Activated naive CD4-positive, alpha-beta T cell treated with anti-CD3 and anti-CD28 coated beads, Interleukin-2, amount 10 ng/mL, durations not matched to agents 7 days and 5 days (primary cell): Measurements from ENCODE around the gene ZSCAN16.
"Not testable (repeated sequence)": the region's sequence is repeated elsewhere in the genome, so short reads cannot be mapped to it uniquely, and the experiment has no call there.

Experiments used
- CTCF ChIA-PET: fragments of 350-600 bp; sonication (Branson Sonifier 250); formaldehyde crosslinking; loops from one replicate; lab custom pipeline; 2021; ENCODE audit warnings: antibody characterized with exemption; lab: Charles Lee
- DNase-seq: peaks from one replicate; pipeline ENCODE4 v3.0.0-alpha.2; 2020
- H3K27ac Mint-ChIP-seq: one replicate; pipeline ENCODE4 v1.8.0; 2021; ENCODE audit warnings: mild to moderate bottlenecking, moderate library complexity, mixed read lengths
- H3K27me3 Mint-ChIP-seq: one replicate; pipeline ENCODE4 v1.8.0; 2021; ENCODE audit warnings: mild to moderate bottlenecking, mixed read lengths
- H3K36me3 Mint-ChIP-seq: one replicate; pipeline ENCODE4 v1.8.0; 2021; ENCODE audit warnings: mixed read lengths
- H3K4me1 Mint-ChIP-seq: one replicate; pipeline ENCODE4 v1.8.0; 2021; ENCODE audit warnings: mixed read lengths
- H3K4me3 Mint-ChIP-seq: one replicate; pipeline ENCODE4 v1.8.0; 2021; ENCODE audit warnings: mild to moderate bottlenecking, moderate library complexity, mixed read lengths
- H3K9me3 Mint-ChIP-seq: one replicate; pipeline ENCODE4 v1.8.0; 2021; ENCODE audit warnings: mixed read lengths

Gene ZSCAN16

DNA sequence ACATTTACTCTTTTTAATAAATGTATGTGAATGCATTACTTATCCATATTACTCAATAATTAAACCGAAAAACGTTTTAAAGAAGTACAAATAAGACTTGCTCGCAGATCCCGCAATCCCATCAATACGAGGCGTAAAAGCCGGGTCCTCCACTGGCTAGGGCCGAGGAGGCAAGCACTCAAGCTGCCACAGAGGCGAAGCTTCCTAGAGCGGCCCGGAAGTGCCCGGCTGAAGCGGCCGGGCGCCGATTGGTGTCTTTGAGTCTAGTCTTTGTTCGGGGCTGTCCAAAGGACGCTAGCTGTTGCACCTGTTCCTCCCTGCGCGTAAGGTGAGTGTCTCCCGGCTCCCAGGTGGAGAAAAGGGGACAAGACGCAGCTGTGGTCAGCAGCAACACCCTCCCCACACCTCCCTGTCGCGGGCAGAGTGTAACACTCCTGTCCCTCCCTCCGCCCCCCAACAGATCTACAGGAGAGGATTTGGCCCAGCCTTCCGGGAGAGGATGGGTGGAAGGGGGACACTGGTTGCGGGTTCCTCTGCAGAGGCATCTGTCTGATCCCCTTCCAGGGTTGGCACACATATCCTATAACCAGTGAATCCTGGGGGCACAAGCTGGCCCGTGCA is at the start of gene ZSCAN16:
Gene ZSCAN16, plus strand, starts transcription at position 260 of the 621 bp plus-strand sequence. CDS start 835 bp downstream, outside the sequence.
- Mint-ChIP-seq H3K4me3 (peak within 1 kb of the TSS; percentile 90), H3K27me3 (no peaks in the 10 kb centered on the region), H3K27ac (peak within 1 kb of the TSS; percentile 89), H3K36me3 (peaks cover 53% of the 10 kb centered on the region), H3K4me1 (peaks cover 54% of the 10 kb centered on the region), H3K9me3 (no peaks in the 10 kb centered on the region)
- CTCF ChIA-PET, result interaction anchor here (1.6 to 1.9 kb wide), 3 partner anchors 12 to 231 kb away, joined by 3 to 8 read pairs (median 5); partner anchors contain the start of gene ZKSCAN8
- peak; percentile 83 for DNase-seq

DNA sequence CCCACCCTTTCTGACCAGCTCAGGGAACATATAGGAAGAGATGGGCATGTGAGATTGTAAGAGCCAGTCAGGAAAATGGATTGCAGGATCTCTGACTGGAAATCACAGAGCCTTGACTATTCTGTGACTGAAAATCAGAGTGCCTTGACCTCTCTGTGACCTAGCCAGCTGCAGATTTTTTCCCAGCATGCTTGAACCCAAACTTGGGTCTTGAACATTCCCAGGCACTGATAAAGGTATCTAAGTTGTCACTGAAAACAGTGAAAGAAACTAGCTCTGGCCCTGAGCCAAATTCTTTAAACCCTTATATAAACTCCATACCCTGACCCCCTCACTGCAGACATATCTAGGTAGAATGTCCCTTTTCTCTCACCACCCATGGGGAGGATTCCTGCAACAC is 46.4 kb upstream of the ZSCAN16 start:
- Mint-ChIP-seq H3K36me3 (peaks cover 1% of the 10 kb centered on the region), H3K4me3 (no peak overlapping the region), H3K9me3 (no peaks in the 10 kb centered on the region), H3K27ac (no peak overlapping the region), H3K27me3 (peaks cover 6% of the 10 kb centered on the region), H3K4me1 (peaks cover 23% of the 10 kb centered on the region)
- CTCF ChIA-PET, result no interaction called here
- no peak for DNase-seq

DNA sequence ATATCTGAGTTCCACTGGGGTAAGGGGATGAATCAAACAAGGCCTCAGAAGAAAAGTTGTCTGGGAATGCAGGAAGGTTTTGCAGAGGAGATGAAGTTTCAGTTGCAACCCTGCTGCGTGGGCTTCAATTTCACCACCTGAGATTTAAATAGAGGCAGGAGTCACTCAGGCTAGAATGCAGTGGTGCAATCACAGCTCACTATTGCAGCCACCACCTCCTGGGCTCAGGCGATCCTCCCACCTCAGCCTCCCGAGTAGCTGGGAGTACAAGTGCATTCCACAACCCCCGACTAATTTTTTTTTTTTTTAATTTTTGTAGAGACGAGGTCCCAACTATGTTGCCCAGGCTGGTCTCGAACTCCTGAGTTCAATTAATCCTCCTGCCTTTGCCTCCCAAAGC is 45.6 kb upstream of the ZSCAN16 start:
- H3K36me3 Mint-ChIP-seq, result peaks cover 1% of the 10 kb centered on the region
- H3K27ac Mint-ChIP-seq, result no peak overlapping the region
- no peak for DNase-seq
- CTCF ChIA-PET, result no interaction called here
- H3K4me3 Mint-ChIP-seq, result no peak overlapping the region
- H3K4me1 Mint-ChIP-seq, result peaks cover 23% of the 10 kb centered on the region
- H3K27me3 Mint-ChIP-seq, result peaks cover 6% of the 10 kb centered on the region
- no peaks in the 10 kb centered on the region for H3K9me3 Mint-ChIP-seq

DNA sequence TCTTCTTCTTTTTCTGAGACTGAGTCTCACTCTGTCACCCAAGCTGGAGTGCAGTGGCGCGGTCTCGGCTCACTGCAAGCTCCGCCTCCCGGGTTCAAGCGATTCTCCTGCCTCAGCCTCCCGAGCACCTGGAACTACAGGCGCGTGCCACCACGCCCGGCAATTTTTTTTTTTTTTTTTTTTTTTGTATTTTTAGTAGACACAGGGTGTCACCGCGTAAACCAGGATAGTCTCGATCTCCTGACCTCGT is 44.1 kb upstream of the ZSCAN16 start, which contains the start of gene ZNF165:
Gene ZNF165, plus strand, starts transcription at position 188 of the 250 bp plus-strand sequence. CDS start 4,913 bp downstream, outside the sequence.
- H3K27me3 Mint-ChIP-seq, DNase-seq, CTCF ChIA-PET, H3K36me3 Mint-ChIP-seq, H3K9me3 Mint-ChIP-seq: not testable (repeated sequence)
- Mint-ChIP-seq H3K27ac (peak within 1 kb of the TSS; percentile 87), H3K4me3 (peak within 1 kb of the TSS; percentile 86), H3K4me1 (peaks cover 23% of the 10 kb centered on the region)

DNA sequence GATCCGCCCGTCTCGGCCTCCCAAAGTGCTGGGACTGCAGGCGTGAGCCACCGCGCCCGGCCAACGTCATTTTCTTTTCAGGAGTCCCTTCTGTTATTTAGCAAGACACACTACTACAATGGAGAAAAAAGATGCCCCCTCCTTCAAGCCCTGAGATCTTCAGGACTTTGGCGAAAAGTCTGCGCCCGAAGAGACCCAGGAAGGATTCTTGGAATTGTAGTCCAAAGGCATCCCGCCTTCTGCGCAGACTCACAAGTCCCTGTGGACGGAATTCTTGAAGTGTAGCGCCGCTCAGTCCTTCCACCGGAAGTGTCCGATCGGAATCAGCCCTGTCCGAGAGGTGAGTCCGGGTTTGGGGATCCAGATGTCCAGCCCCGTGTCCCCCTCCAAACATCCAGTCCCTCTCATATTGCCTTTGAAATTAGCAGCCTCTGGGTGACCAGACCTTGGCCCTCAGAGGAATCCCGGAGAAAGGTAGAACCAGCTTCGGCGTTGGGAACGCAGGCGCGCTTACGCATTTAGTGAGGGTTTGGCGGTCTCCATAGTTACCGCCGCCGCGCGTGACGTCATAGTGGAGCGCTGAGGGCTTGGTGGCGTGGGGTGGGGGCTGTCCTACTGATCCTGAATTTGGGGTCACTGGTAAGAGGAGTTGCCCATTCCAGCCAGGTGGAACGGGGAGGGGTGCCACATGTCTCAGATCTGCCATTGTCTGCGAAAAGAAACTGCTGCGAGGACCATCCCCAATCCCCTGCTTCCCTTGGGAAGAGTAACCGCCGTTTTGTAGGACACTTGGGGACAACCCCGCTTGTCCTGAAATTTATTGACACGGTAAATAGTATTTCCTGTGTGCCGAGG is 43.6 kb upstream of the ZSCAN16 start:
- Mint-ChIP-seq H3K36me3 (peaks cover 7% of the 10 kb centered on the region), H3K27me3 (peaks cover 6% of the 10 kb centered on the region), H3K27ac (peak overlapping the region; percentile 87), H3K4me3 (peak overlapping the region; percentile 86), H3K4me1 (peaks cover 23% of the 10 kb centered on the region), H3K9me3 (no peaks in the 10 kb centered on the region)
- DNase-seq, result peak; percentile 92
- CTCF ChIA-PET, result no interaction called here

DNA sequence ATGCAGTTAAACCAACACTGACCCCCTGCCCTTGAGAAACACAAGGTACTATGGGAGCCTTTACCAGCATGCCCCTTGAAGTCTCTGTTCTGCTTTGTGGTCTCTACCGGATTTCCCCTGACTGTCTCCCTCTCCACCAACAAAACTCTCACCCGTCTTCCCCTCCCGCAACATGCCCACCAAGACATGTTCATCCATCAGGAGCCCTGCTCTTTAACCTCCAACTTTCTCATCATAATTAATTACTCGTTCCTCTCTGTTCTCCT is 43.0 kb upstream of the ZSCAN16 start:
- peaks cover 10% of the 10 kb centered on the region for H3K36me3 Mint-ChIP-seq
- H3K27ac Mint-ChIP-seq, result peak overlapping the region; percentile 87
- H3K27me3 Mint-ChIP-seq, result peaks cover under 1% of the 10 kb centered on the region
- peak overlapping the region; percentile 86 for H3K4me3 Mint-ChIP-seq
- DNase-seq, result peak; percentile 25
- CTCF ChIA-PET, result no interaction called here
- H3K9me3 Mint-ChIP-seq, result no peaks in the 10 kb centered on the region
- peaks cover 23% of the 10 kb centered on the region for H3K4me1 Mint-ChIP-seq

DNA sequence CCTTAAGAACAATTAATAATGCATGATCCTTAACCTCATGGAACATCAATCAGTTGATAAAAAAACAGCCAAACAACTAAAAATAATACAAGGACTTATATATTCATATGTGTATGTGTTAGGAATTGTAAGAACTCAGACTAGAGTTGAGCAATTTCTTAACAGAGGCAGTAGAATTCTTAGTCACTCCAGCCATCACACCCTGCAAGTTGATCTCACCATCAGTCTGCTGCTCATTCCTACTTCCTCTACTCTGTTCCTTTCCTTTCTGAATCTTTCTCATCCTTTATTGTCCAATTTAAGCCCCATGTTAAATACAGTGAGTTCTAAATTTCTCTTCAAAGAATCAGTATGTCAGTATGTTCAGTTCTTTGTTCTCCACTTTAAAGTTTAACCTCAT is 41.5 kb upstream of the ZSCAN16 start:
- Mint-ChIP-seq H3K27me3 (no peaks in the 10 kb centered on the region), H3K36me3 (peaks cover 18% of the 10 kb centered on the region), H3K4me3 (no peak overlapping the region), H3K4me1 (peaks cover 23% of the 10 kb centered on the region), H3K9me3 (peaks cover 7% of the 10 kb centered on the region), H3K27ac (no peak overlapping the region)
- CTCF ChIA-PET, result no interaction called here
- DNase-seq, result no peak

DNA sequence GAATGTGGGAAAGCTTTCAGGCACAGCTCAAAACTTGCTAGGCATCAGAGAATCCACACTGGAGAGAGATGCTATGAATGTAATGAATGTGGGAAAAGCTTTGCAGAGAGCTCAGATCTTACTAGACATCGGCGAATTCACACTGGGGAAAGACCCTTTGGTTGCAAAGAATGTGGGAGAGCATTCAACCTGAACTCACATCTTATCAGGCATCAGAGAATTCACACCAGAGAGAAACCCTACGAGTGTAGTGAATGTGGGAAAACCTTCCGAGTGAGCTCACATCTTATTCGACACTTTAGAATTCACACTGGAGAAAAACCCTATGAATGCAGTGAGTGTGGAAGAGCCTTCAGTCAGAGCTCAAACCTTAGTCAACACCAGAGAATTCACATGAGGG is 35.4 kb upstream of the ZSCAN16 start:
- H3K27me3 Mint-ChIP-seq, result peaks cover 10% of the 10 kb centered on the region
- peaks cover 2% of the 10 kb centered on the region for H3K4me1 Mint-ChIP-seq
- CTCF ChIA-PET, result no interaction called here
- peaks cover 43% of the 10 kb centered on the region for H3K9me3 Mint-ChIP-seq
- peaks cover 44% of the 10 kb centered on the region for H3K36me3 Mint-ChIP-seq
- H3K4me3 Mint-ChIP-seq, result no peak overlapping the region
- H3K27ac Mint-ChIP-seq, result no peak overlapping the region
- DNase-seq, result no peak

DNA sequence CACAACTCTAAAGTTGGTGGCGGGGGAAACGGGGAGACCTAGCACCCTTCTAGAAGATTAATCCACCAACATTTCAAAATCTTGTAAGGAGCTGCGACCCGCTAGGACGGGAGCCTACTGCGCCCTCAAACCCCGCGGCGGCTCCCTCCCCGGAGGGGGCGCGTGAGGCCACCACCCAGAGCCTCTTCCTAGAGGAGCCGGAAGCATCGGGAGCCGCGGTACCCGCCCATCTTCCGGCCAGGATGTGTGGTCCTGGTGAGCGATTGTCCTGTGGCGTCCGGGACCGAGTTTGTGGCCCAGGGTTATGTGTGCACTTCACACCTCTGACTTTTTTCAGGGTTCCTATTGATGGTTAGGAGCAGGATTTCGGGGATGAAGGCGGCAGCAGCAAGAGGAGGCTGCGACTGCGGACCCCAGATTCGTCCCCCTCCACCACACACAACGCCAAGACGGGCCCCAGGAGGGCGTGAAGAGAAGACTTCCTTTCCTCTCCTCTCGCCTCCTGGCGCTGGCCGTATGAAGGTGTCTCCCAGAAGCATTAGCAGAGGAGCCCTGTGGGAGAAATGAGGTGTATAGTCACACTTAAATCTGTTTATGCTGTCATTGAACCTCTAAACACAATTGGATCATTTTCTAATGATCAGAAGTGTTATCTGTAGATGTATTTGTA is 33.4 kb upstream of the ZSCAN16 start:
- CTCF ChIA-PET, result no interaction called here
- peaks cover 36% of the 10 kb centered on the region for H3K36me3 Mint-ChIP-seq
- H3K4me1 Mint-ChIP-seq, result peaks cover 2% of the 10 kb centered on the region
- H3K4me3 Mint-ChIP-seq, result no peak overlapping the region
- peaks cover 10% of the 10 kb centered on the region for H3K27me3 Mint-ChIP-seq
- no peak for DNase-seq
- no peak overlapping the region for H3K27ac Mint-ChIP-seq
- peaks cover 43% of the 10 kb centered on the region for H3K9me3 Mint-ChIP-seq

DNA sequence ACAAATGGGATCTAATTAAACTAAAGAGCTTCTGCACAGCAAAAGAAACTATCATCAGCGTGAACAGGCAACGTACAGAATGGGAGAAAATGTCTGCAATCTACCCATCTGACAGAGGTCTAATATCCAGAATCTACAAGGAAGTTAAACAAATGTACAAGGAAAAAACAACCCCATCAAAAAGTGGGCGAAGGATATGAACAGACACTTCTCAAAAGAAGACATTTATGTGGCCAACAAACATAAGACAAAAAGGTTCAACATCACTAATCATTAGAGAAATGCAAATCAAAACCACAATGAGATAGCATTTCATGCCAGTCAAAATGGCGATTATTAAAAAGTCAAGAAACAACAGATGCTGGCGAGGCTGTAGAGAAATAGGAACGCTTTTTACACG is 22.2 kb upstream of the ZSCAN16 start:
- H3K4me3 Mint-ChIP-seq, H3K9me3 Mint-ChIP-seq, H3K36me3 Mint-ChIP-seq, CTCF ChIA-PET, H3K27ac Mint-ChIP-seq, DNase-seq: not testable (repeated sequence)
- Mint-ChIP-seq H3K4me1 (peaks cover 12% of the 10 kb centered on the region), H3K27me3 (peaks cover 32% of the 10 kb centered on the region)

DNA sequence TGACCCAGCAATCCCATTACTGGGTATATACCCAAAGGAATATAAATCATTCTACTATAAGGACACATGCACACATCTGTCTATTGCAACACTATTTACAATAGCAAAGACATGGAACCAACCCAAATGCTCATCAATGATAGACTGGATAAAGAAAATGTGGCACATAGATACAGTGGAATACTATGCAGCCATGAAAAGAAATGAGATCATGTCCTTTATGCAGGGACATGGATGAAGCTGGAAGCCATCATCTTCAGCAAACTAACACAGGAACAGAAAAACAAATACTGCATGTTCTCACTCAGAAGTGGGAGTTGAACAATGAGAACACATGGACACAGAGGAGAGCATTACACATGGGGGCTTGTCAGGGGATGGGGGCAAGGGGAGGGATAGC is 21.7 kb upstream of the ZSCAN16 start:
- DNase-seq, H3K4me3 Mint-ChIP-seq, H3K36me3 Mint-ChIP-seq, H3K27ac Mint-ChIP-seq, CTCF ChIA-PET, H3K9me3 Mint-ChIP-seq: not testable (repeated sequence)
- H3K27me3 Mint-ChIP-seq, result peaks cover 34% of the 10 kb centered on the region
- peaks cover 12% of the 10 kb centered on the region for H3K4me1 Mint-ChIP-seq

DNA sequence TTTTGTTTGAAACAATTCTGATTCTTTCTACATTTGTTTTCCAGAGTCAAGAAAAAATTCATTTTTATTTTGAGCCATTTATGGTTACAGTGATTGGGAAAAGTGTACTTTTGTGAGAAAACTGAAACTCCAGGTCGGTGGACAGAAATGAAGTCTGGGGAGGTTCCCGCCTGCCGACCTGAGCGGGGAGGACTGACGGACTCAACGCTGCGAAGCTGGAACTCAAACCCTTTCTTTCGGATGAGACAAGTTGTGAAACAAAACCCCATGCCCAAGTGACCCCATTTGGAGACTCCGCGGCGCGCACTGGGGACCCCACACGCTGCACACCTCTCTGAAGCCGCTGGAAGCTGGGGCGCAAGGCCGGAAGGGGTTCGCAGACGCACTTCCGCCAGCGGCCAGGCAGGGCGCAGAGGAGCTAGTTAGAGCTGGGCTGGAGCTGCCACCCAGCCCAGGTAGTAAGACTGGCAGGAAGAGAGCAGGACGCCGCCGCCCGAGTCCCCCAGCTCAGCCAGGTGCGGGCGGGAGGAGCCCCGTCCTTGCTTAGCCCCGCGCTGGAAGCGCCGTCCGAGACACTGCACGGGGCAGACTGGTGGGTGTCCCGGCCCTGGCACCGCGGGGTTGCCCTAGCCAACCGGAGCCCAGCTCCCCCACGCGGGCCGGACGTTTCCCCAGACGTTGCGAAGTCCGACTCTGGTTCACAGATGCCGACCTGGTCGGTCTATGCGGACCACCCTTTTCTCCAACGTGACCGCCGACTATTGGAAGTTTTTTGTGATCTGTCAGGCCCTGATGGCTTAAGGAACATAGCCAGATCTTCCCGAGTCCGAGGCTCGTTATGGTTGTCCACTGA is 19.8 kb upstream of the ZSCAN16 start:
- Mint-ChIP-seq H3K4me1 (peaks cover 12% of the 10 kb centered on the region), H3K27me3 (peaks cover 26% of the 10 kb centered on the region), H3K9me3 (peaks cover 6% of the 10 kb centered on the region), H3K27ac (peak overlapping the region; percentile 75), H3K4me3 (peak overlapping the region; percentile 82), H3K36me3 (peaks cover 1% of the 10 kb centered on the region)
- DNase-seq, result peak; percentile 89
- CTCF ChIA-PET, result interaction anchor here (0.8 to 1.3 kb wide), 4 partner anchors 8 to 251 kb away, joined by 3 to 8 read pairs (median 4); no protein-coding TSS in a partner anchor

DNA sequence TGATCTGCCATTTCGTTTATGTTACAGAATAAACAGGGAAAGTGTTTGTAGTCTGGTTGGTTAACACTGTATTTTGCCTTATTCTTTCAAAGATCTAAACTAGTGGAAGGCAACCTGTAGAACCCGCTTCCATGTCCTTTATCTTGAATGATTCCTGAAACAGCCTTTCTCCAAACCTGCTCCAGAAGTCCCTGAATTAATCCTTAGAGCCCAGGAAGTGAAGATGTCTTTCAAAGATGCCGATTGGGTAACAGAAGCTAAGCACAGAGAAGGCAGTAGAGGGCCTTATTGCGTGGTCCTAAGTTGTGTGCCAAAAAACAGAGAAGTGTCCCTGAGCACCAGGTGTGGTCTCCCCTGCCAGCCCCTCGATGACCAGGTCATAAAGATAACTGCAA is 19.2 kb upstream of the ZSCAN16 start:
- Mint-ChIP-seq H3K9me3 (peaks cover 6% of the 10 kb centered on the region), H3K27ac (peak overlapping the region; percentile 56), H3K36me3 (peaks cover 1% of the 10 kb centered on the region), H3K4me3 (peak overlapping the region; percentile 82), H3K27me3 (peaks cover 20% of the 10 kb centered on the region), H3K4me1 (peaks cover 12% of the 10 kb centered on the region)
- DNase-seq, result no peak
- CTCF ChIA-PET, result interaction anchor here (1.2 to 1.3 kb wide), 2 partner anchors 9 to 13 kb away, joined by 3 to 4 read pairs; no protein-coding TSS in a partner anchor

DNA sequence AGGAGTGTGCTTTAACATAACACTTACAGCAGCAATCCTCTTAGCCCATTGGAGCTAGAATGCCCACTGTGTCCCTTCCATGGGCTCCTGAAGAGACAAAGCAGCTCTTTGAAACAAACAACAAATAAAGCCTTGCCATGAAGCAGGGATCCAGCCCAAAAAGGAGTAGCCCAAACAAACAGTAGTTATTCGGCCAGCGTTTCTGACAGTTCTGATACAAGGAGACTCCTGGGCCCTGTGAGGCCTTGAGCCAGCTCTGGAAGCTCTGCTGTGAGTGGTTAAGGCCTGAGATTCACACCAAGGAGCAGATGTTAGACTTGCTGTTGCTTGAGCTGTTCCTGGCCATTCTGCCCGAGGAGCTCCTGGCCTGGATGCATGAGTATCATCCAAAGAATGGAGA is 16.9 kb upstream of the ZSCAN16 start:
- H3K4me1 Mint-ChIP-seq, result peaks cover 12% of the 10 kb centered on the region
- H3K36me3 Mint-ChIP-seq, result peaks cover 1% of the 10 kb centered on the region
- H3K27ac Mint-ChIP-seq, result no peak overlapping the region
- H3K4me3 Mint-ChIP-seq, result no peak overlapping the region
- CTCF ChIA-PET, result no interaction called here
- peaks cover 3% of the 10 kb centered on the region for H3K9me3 Mint-ChIP-seq
- no peak for DNase-seq
- H3K27me3 Mint-ChIP-seq, result peaks cover 7% of the 10 kb centered on the region
